GM19328 (cell line): ENCODE data around the gene NRCAM.

ENCODE experiments used
- ATAC-seq: cut with Tn5 transposase; IDR thresholded peaks from one replicate; pipeline ENCODE4 v1.9.1; 2021; ENCODE audit warnings: mild to moderate bottlenecking, moderate library complexity; ENCODE audit not compliant: unreplicated experiment

The NRCAM gene

GRCh38 chr7:108222236-108222892 is 233.9 kb downstream of the NRCAM start:
- no peak for ATAC-seq

GRCh38 chr7:108211382-108212201 is 244.6 kb downstream of the NRCAM start:
- ATAC-seq, result peak; percentile 65

- no peak for ATAC-seq
Measured at GRCh38 chr7:108210796-108211195, 245.4 kb downstream of the NRCAM start.

- no peak for ATAC-seq
Measured at GRCh38 chr7:108205311-108205710, 250.9 kb downstream of the NRCAM start.

DNA sequence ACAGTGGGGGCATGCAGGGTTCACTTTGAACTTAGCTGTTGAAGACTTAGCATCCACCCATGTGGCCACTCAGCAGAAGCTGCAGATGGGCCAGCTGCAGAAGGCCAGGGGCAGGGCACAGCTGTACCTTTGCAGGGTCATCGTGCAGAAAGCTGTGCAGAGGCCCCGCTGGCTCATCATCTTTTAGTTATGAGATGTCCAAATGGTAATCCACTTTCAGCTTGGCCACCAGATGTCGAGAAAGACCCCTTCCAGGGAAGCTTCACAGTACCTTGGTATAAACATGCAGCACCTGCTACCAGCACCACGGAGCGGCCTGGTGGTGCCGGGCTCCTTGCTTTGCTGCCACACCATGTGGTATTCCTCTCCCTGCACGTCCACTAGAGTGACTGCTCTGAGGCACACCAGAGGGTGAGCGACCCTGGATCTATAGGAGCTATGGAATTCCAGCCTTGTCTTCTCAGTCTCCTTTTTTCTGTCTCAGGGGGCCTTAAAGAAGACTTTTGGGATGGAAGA is 251.9 kb downstream of the NRCAM start:
- ATAC-seq, result no peak

DNA sequence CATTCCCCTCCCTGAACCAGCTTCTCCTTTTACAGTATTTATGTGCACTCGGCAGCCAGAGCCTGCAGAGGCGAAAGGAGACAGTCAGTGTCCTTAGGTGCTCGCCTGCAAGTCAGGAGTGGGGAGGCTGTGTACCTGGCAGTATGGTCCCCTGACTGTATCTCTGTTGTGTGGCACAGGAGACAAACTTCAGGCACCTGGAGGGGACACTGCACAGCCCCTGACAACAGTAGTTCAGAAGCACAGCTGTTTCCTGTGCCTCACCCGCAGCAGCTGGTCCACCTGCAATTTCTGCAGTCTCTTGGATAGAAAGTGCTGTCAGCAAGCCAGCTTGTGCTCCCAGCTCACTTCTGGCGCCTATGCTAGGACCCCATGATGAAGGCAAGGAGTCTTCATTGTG is 252.7 kb downstream of the NRCAM start:
- ATAC-seq, result no peak

DNA sequence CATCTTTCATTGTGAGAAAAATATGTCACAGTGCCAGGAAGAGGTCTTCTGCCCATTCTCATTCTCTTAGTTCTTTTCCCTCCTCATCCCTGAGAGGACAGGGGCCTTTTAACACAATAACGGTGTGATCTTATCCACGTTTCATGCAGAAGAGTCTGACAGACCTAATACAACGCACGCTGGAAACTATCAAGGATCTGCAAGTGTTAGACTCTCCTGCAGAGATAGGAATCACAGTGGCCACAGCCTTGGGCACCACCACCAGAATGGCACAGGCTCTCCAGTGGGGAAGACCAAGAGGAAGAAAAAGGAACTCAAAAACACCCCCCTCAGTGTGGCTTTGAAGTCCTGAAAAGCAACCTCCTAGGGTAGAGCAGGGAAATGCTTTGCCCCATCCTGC is 253.5 kb downstream of the NRCAM start:
- ATAC-seq, result no peak

GRCh38 chr7:108201766-108202165 is 254.5 kb downstream of the NRCAM start:
- ATAC-seq, result no peak

DNA sequence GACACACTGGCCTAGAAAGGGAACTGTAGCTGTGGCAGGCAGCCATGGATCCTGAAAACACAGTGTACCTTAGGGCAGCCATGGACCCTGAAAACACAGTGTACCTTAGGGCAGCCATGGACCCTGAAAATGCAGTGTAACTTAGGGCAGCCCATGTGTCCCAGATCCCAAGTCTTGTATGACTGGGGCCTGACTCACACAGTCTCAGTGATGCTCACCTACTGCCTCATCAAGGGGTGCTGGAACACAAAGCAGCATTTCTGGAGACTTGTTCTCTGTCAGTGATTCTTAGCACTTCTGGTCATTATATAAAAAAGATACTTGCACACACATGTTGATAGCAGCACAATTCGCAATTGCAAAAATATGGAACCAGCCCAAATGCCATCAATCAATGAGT is 255.9 kb downstream of the NRCAM start:
- no peak for ATAC-seq

- ATAC-seq, result no peak
Measured at GRCh38 chr7:108197371-108198091, 258.7 kb downstream of the NRCAM start.

GRCh38 chr7:108196004-108196403 is 260.2 kb downstream of the NRCAM start:
- ATAC-seq, result no peak

GRCh38 chr7:108193594-108194498 is 262.4 kb downstream of the NRCAM start:
- no peak for ATAC-seq

DNA sequence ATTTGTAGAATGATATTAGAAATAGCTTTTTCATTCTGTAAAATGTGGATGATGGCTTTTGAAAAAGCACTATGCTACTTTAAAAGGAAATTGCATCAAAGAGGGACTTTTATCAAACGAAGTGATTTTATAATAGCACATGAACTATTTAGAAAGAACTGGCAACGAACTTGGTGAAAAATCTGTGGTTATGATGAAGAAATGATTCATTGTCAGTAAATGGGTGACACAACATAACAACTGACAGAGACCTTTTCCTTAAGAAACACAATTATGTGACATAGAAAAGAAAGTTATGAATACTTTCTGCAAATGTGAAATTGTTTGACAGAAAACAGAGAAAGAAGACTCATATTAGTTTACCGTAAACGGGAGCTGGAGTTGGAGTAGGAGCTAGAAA is 265.3 kb downstream of the NRCAM start:
- ATAC-seq, result no peak

DNA sequence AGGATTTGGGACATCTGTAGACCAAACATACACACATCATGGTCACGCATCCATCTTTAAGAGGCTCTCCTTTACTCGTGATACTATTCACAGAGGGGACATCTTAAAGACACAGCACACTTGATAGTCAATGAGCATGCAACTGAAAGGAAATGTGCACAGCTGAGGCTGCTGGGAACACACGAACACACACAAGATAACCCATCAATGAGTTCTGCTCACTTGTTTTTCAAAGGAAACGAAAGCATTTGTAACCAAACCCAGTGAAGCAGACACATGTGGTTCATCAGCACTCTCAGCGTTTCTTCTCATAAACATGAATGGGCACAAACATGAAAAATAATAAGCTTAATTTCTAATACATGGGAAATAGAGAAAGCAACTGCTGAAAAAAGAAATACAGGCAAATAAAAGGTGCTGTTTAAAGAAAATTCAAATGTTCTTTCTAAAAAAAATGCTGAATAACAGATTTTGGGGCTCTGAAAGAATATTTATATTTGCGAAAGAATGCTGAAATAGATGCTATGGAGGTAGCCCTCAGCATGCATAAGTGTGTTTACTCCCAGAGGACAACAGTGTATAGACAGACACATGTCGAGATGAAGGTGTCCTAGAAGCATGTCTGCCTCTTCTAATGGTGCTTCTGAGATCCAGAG is 266.4 kb downstream of the NRCAM start:
- ATAC-seq, result peak; percentile 64

- ATAC-seq, result no peak
Measured at GRCh38 chr7:108188724-108189123, 267.5 kb downstream of the NRCAM start.

- no peak for ATAC-seq
Measured at GRCh38 chr7:108181073-108181985, 274.9 kb downstream of the NRCAM start.

DNA sequence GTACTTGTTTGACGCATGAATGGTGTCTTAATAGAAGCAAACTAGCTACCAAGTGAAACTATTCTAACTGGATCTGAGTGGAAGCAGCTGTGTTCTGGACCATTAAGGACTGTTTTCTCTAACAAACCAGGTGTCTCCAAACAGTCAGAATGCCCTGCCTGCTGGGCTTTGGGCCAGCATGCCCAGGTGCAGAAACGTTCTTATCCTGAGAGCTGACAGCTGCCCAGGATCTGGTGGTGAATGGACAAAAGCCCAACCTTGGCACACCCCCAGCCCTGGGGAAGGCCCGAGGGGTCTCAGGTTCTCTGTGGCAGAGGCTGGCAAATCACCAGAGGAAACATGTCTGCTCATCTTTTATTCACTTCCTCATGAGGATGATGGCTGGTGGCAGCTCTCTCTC is 277.8 kb downstream of the NRCAM start:
- ATAC-seq, result no peak

DNA sequence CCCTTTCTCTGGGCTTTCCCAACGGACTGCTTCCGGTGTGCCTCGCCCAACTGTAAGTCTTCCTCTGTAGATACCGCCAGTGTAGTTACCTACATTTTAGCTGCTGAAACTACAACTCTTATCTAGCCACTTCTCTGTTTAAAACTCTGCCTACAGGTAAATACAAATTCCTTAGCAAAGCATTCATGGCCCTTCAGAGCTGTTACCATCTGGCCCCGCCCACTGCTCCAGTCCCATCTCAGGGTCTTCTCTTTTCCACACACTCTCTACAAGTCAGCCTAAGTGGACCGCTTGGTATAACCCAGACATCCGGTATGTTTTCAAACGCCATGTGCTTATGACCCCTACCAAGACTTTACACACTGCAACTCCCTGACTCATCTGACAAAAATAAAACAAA is 285.1 kb downstream of the NRCAM start:
- no peak for ATAC-seq

GRCh38 chr7:108170251-108170650 is 286.0 kb downstream of the NRCAM start:
- no peak for ATAC-seq
